Lung (tissue), 12 donors: Measurements from ENCODE around the gene UROS. TPM values are rescaled to one million over a fixed set of nuclear protein-coding genes. Genes with fewer than 3 reads are reported as not detected.

Experiments used
- ATAC-seq: fragments of 200-7000 bp; cut with Tn5 transposase; one replicate; pipeline ENCODE4 v1.9.1; 2020; ENCODE audit warnings: moderate number of reproducible peaks; ENCODE audit not compliant: insufficient read depth, low FRiP score
- DNase-seq, 3 donors: peaks; one replicate each; pipeline ENCODE4 v3.0.0-alpha.2; 2013 to 2017
- H3K27ac ChIP-seq, 2 donors: one replicate each; pipeline ENCODE4 v1.5.1; 2013; ENCODE audit warnings: mild to moderate bottlenecking in 2 of 2, moderate library complexity in 2 of 2, control low read depth in 1 of 2, inconsistent platforms in 1 of 2, low read depth in 1 of 2, low read length in 1 of 2
- H3K27me3 ChIP-seq, 3 donors: one replicate each; pipeline ENCODE4 v1.5.1; 2013; ENCODE audit warnings: low read length in 2 of 3; ENCODE audit not compliant: control insufficient read depth in 3 of 3, insufficient read depth in 3 of 3
- H3K36me3 ChIP-seq, 4 donors: one replicate each; pipeline ENCODE4 v1.5.1; 2013; ENCODE audit warnings: low read length in 4 of 4, mild to moderate bottlenecking in 1 of 4, moderate library complexity in 1 of 4; ENCODE audit not compliant: control insufficient read depth in 4 of 4, insufficient read depth in 4 of 4
- H3K4me1 ChIP-seq, 5 donors: one replicate each; pipeline ENCODE4 v1.5.1; 2013; ENCODE audit warnings: low read length in 5 of 5, mild to moderate bottlenecking in 2 of 5, moderate library complexity in 1 of 5; ENCODE audit not compliant: control insufficient read depth in 5 of 5, insufficient read depth in 5 of 5
- H3K4me3 ChIP-seq: one replicate; pipeline ENCODE4 v1.5.1; 2013; ENCODE audit warnings: mild to moderate bottlenecking, control low read depth, moderate library complexity
- H3K9ac ChIP-seq, 2 donors: one replicate each; pipeline ENCODE4 v1.5.1; 2013; ENCODE audit warnings: low read length in 2 of 2, control low read depth in 1 of 2; ENCODE audit not compliant: insufficient read depth in 1 of 2
- H3K9me3 ChIP-seq, 4 donors: one replicate each; pipeline ENCODE4 v1.5.1; 2013; ENCODE audit warnings: low read length in 3 of 4, mild to moderate bottlenecking in 1 of 4, moderate library complexity in 1 of 4; ENCODE audit not compliant: control insufficient read depth in 4 of 4, insufficient read depth in 3 of 4
- CTCF ChIP-seq: IDR thresholded peaks from 2 replicates; pipeline ENCODE4 v1.5.1; 2012; ENCODE audit warnings: mild to moderate bottlenecking; ENCODE audit errors: control extremely low read depth, extremely low read depth
- WGBS, 2 donors: extraction: QIAGEN DNeasy Blood & Tissue Kit; methylation state at CpG; one replicate each; pipeline ENCODE4 v1.1.7; 2013; 5-methylcytosine and 5-hydroxymethylcytosine counted together
- polyA plus RNA-seq, 2 donors: library from polyadenylated mRNA; stranded (reverse); fragments of 200-250 nt; gene quantifications; one replicate each; pipeline ENCODE4 v1.2.1, GENCODE V29; 2013
- total RNA-seq, 2 donors: library from RNA; depleted of rRNA in 1 of 2; stranded (reverse); fragments of >200 nt in 1 of 2; gene quantifications; one replicate each; pipeline ENCODE4 v1.2.1, GENCODE V29; 2014 to 2021
- donor health status: control.
- donor health status: control.
- donor health status: Bipolar disorder and iron deficiency.
- donor health status: healthy.
- donor health status: DM: yes; HTN: yes; CAD: no.

UROS gene
- total and polyA plus RNA-seq, 4 donors, result 29.8 to 45.5 (median 38.6) TPM

- ATAC-seq (no peak), DNase-seq (no peak)
- 95 to 98% methylated on average over 7 of the region's 7 CpGs for WGBS, 2 donors
- no peak for TF ChIP-seq CTCF
- Histone ChIP-seq H3K27me3 (no peaks in the 10 kb centered on the region), H3K36me3 (peaks cover 3 to 12% (median 8%) of the 10 kb centered on the region in 4 donors), H3K27ac (no peak overlapping the region), H3K9ac (no peak overlapping the region), H3K9me3 (no peaks in the 10 kb centered on the region), H3K4me1 (peaks cover 0 to 10% (median 0%) of the 10 kb centered on the region in 5 donors), H3K4me3 (no peak overlapping the region)
Measured at GRCh38 chr10:125866421-125867029, 43.5 kb upstream of the UROS start.

GRCh38 chr10:125865120-125865519 is 42.1 kb upstream of the UROS start:
- Histone ChIP-seq H3K27me3 (no peaks in the 10 kb centered on the region), H3K9ac (no peak overlapping the region), H3K27ac (no peak overlapping the region), H3K4me1 (peaks cover 0 to 2% (median 0%) of the 10 kb centered on the region in 5 donors), H3K36me3 (peaks cover 3 to 12% (median 8%) of the 10 kb centered on the region in 4 donors), H3K9me3 (no peaks in the 10 kb centered on the region), H3K4me3 (no peak overlapping the region)
- no peak for ATAC-seq
- WGBS, 2 donors, result 91 to 97% methylated on average over 3 of the region's 3 CpGs
- TF ChIP-seq CTCF, result no peak
- no peak for DNase-seq

GRCh38 chr10:125859128-125859817 is 36.2 kb upstream of the UROS start:
- H3K9me3 ChIP-seq, result no peaks in the 10 kb centered on the region
- no peak for TF ChIP-seq CTCF
- DNase-seq (no peak), ATAC-seq (no peak)
- H3K9ac ChIP-seq, result no peak overlapping the region
- H3K4me1 ChIP-seq, result no peaks in the 10 kb centered on the region
- peaks cover 0 to 12% (median 6%) of the 10 kb centered on the region in 4 donors for H3K36me3 ChIP-seq
- H3K27me3 ChIP-seq, result no peaks in the 10 kb centered on the region
- WGBS, 2 donors, result 73 to 87% methylated on average over 4 of the region's 4 CpGs
- peak overlapping the region in 1 of 2 donors; percentile 79 for H3K27ac ChIP-seq
- no peak overlapping the region for H3K4me3 ChIP-seq
